H1 (cell line): ENCODE results near the gene CD300E. TPM values are rescaled to one million over a fixed set of nuclear protein-coding genes. Genes with fewer than 3 reads are reported as not detected.
A peak's percentile ranks its signal among the peaks of the same experiment; 100 is the strongest.

Source experiments
- CTCF ChIA-PET: fragments of 300-600 bp; sonication (Branson Sonifier 250); formaldehyde crosslinking; loops from one replicate; lab custom pipeline; 2021; ENCODE audit not compliant: partially characterized antibody; lab: Charles Lee
- POLR2A ChIA-PET: fragments of 300-600 bp; sonication (Branson Sonifier 250); formaldehyde crosslinking; loops from one replicate; lab custom pipeline; 2021; ENCODE audit warnings: inconsistent platforms; ENCODE audit not compliant: partially characterized antibody; lab: Charles Lee
- DNase-seq, 2 experiments: peaks; one replicate each; pipeline versions ENCODE4 v3.0.0 to v3.0.0-alpha.2; 2010 to 2022; ENCODE audit warnings: low spot score in 2 of 2, low read depth in 1 of 2, mixed read lengths in 1 of 2
- FAIRE-seq: peaks from 2 replicates; lab custom pipeline; 2011; peaks lifted over from hg19 to GRCh38; lab: Jason Lieb, UNC
- H2AFZ ChIP-seq: 2 replicates; pipeline ENCODE4 v1.8.1; 2012; ENCODE audit warnings: low read length, inconsistent platforms
- H2AK5ac ChIP-seq: 2 replicates; pipeline ENCODE4 v1.6.1; 2013; ENCODE audit warnings: low read depth, low read length
- H2BK120ac ChIP-seq: replicated peaks from 2 replicates; pipeline ENCODE3; 2013; ENCODE audit warnings: low read depth, low read length, inconsistent platforms
- H2BK12ac ChIP-seq: 2 replicates; pipeline ENCODE4 v1.6.1; 2013; ENCODE audit warnings: low read depth, low read length
- H2BK15ac ChIP-seq: 2 replicates; pipeline ENCODE4 v1.6.1; 2013; ENCODE audit warnings: low read length
- H2BK20ac ChIP-seq: 2 replicates; pipeline ENCODE4 v1.6.1; 2013; ENCODE audit warnings: low read length
- H2BK5ac ChIP-seq: 2 replicates; pipeline ENCODE4 v1.6.1; 2013; ENCODE audit warnings: low read depth, low read length
- H3K14ac ChIP-seq: 2 replicates; pipeline ENCODE4 v1.6.1; 2013; ENCODE audit warnings: inconsistent platforms; ENCODE audit not compliant: insufficient read length
- H3K18ac ChIP-seq: 2 replicates; pipeline ENCODE4 v1.6.1; 2013; ENCODE audit warnings: low read length; ENCODE audit errors: extremely low read depth
- H3K23ac ChIP-seq: 2 replicates; pipeline ENCODE4 v1.6.1; 2013; ENCODE audit warnings: inconsistent platforms; ENCODE audit not compliant: insufficient read length
- H3K23me2 ChIP-seq: 2 replicates; pipeline ENCODE4 v1.6.1; 2013; ENCODE audit warnings: low read depth, low read length
- H3K27ac ChIP-seq: 2 replicates; pipeline ENCODE4 v1.6.1; 2011; ENCODE audit warnings: low read depth, low read length, inconsistent platforms
- H3K27me3 ChIP-seq, 4 experiments: replicated peaks in 1 of 4; 1 replicate in 1 of 4; 2 replicates in 3 of 4; pipeline versions ENCODE4 v1.6.1 to v1.8.1; 2011 to 2013; ENCODE audit warnings: low read length in 3 of 4, mild to moderate bottlenecking in 3 of 4, inconsistent platforms in 2 of 4, mixed read lengths in 2 of 4, moderate library complexity in 1 of 4; ENCODE audit not compliant: control insufficient read depth in 3 of 4, insufficient read depth in 3 of 4; ENCODE audit errors: extremely low read depth in 1 of 4
- H3K36me3 ChIP-seq, 4 experiments: 2 replicates each; pipeline versions ENCODE4 v1.6.1 to v1.8.1; 2011 to 2013; ENCODE audit warnings: mild to moderate bottlenecking in 4 of 4, low read length in 3 of 4, moderate library complexity in 2 of 4, control low read depth in 1 of 4, inconsistent platforms in 1 of 4; ENCODE audit not compliant: insufficient read depth in 4 of 4, control insufficient read depth in 2 of 4
- H3K4ac ChIP-seq: replicated peaks from 2 replicates; pipeline ENCODE3; 2013; ENCODE audit warnings: low read length, low read depth, mixed read lengths, inconsistent platforms; ENCODE audit not compliant: insufficient read length
- H3K4me1 ChIP-seq, 4 experiments: replicated peaks in 1 of 4; 1 replicate in 1 of 4; 2 replicates in 3 of 4; pipeline versions ENCODE4 v1.6.1 to v1.8.1; 2011 to 2013; ENCODE audit warnings: low read length in 3 of 4, inconsistent platforms in 2 of 4, mixed read lengths in 1 of 4; ENCODE audit not compliant: insufficient read depth in 4 of 4, control insufficient read depth in 3 of 4
- H3K4me2 ChIP-seq, 2 experiments: 2 replicates each; pipeline versions ENCODE4 v1.6.1 to v1.8.1; 2011 to 2013; ENCODE audit warnings: low read depth in 2 of 2, low read length in 2 of 2, control low read depth in 1 of 2, inconsistent platforms in 1 of 2, mild to moderate bottlenecking in 1 of 2; ENCODE audit not compliant: insufficient read depth in 1 of 2
- H3K4me3 ChIP-seq, 4 experiments: fragments of 200-600, 300-600 bp in 1 of 4; sonication (generic), shearing (Covaris generic), sonication (Bioruptor Twin) in 1 of 4; 2 replicates each; pipeline versions ENCODE4 v1.5.1 to v1.8.1; 2011 to 2016; ENCODE audit warnings: low read length in 4 of 4, low read depth in 3 of 4, control low read depth in 2 of 4, inconsistent platforms in 2 of 4, mild to moderate bottlenecking in 2 of 4, mixed read lengths in 1 of 4, moderate library complexity in 1 of 4; ENCODE audit not compliant: insufficient read depth in 2 of 4; ENCODE audit errors: extremely low read depth in 1 of 4
- H3K56ac ChIP-seq: replicated peaks from 2 replicates; pipeline ENCODE3; 2013; ENCODE audit warnings: low read depth, mild to moderate bottlenecking, mixed read lengths, low read length, inconsistent platforms; ENCODE audit not compliant: insufficient read length
- H3K79me1 ChIP-seq: 2 replicates; pipeline ENCODE4 v1.6.1; 2013; ENCODE audit warnings: low read depth, low read length, control low read depth
- H3K79me2 ChIP-seq, 2 experiments: 2 replicates each; pipeline versions ENCODE4 v1.6.1 to v1.8.1; 2012 to 2013; ENCODE audit warnings: low read length in 2 of 2, mild to moderate bottlenecking in 2 of 2, inconsistent platforms in 1 of 2; ENCODE audit not compliant: insufficient read depth in 2 of 2, control insufficient read depth in 1 of 2
- H3K9ac ChIP-seq, 4 experiments: replicated peaks in 1 of 4; 1 replicate in 1 of 4; 2 replicates in 3 of 4; pipeline versions ENCODE4 v1.6.1 to v1.8.1; 2011 to 2013; ENCODE audit warnings: low read depth in 3 of 4, low read length in 3 of 4, control low read depth in 2 of 4, mild to moderate bottlenecking in 2 of 4, moderate library complexity in 2 of 4, inconsistent platforms in 1 of 4; ENCODE audit errors: extremely low read depth in 1 of 4
- H3K9me3 ChIP-seq, 2 experiments: 2 replicates each; pipeline versions ENCODE4 v1.6.1 to v1.8.1; 2012 to 2013; ENCODE audit warnings: mild to moderate bottlenecking in 2 of 2, moderate library complexity in 2 of 2, control low read depth in 1 of 2, inconsistent platforms in 1 of 2, low read depth in 1 of 2, low read length in 1 of 2, mixed read lengths in 1 of 2; ENCODE audit not compliant: insufficient read depth in 2 of 2
- H4K20me1 ChIP-seq, 2 experiments: replicated peaks in 1 of 2; 2 replicates each; pipeline versions ENCODE3 to v1.8.1; 2011 to 2013; ENCODE audit warnings: inconsistent platforms in 2 of 2, low read length in 2 of 2, mild to moderate bottlenecking in 1 of 2; ENCODE audit not compliant: insufficient read depth in 2 of 2, control insufficient read depth in 1 of 2
- H4K5ac ChIP-seq: 2 replicates; pipeline ENCODE4 v1.6.1; 2013; ENCODE audit warnings: low read length, low read depth, mixed read lengths, inconsistent platforms; ENCODE audit not compliant: insufficient read length
- H4K8ac ChIP-seq: 2 replicates; pipeline ENCODE4 v1.8.0; 2013; ENCODE audit warnings: mild to moderate bottlenecking, moderate library complexity, low read length, inconsistent platforms; ENCODE audit not compliant: insufficient read depth; ENCODE audit errors: extremely low read depth
- H4K91ac ChIP-seq: replicated peaks from 2 replicates; pipeline ENCODE3; 2013; ENCODE audit warnings: low read length, mixed read lengths, inconsistent platforms; ENCODE audit not compliant: insufficient read length
- CEBPB ChIP-seq: IDR thresholded peaks from 2 replicates; pipeline ENCODE4 v1.6.1; 2012; ENCODE audit warnings: low read depth, low read length
- CHD1 ChIP-seq: IDR thresholded peaks from 2 replicates; pipeline ENCODE4 v1.6.1; 2012; ENCODE audit warnings: low read depth, low read length, improper control_type of control experiment
- RXRA ChIP-seq: IDR thresholded peaks from 2 replicates; pipeline ENCODE4 v1.6.1; 2011; ENCODE audit warnings: low read depth, mild to moderate bottlenecking, low read length, moderate library complexity; ENCODE audit not compliant: insufficient read depth
- WGBS, 2 experiments: shearing (Covaris generic) in 1 of 2; methylation state at CpG; one replicate each; pipeline versions ENCODE4 v1.1.6 to v1.1.7; 2013 to 2015; ENCODE audit warnings: low lambda C conversion rate in 2 of 2, mixed read lengths in 2 of 2, inconsistent platforms in 1 of 2, low coverage in 1 of 2, missing lambda C conversion rate in 1 of 2; ENCODE audit not compliant: insufficient replicate concordance in 2 of 2, insufficient coverage in 1 of 2, insufficient read length in 1 of 2; ENCODE audit errors: extremely low coverage in 1 of 2, missing lambda C conversion rate in 1 of 2; 5-methylcytosine and 5-hydroxymethylcytosine counted together
- polyA plus RNA-seq, 7 experiments: library from polyadenylated mRNA; depleted of rRNA in 3 of 7; stranded (reverse) in 5 of 7; unstranded in 2 of 7; fragments of >200 nt in 5 of 7; fragments of 200-250 nt in 2 of 7; gene quantifications; 1 replicate in 5 of 7; 2 replicates in 1 of 7; 4 replicates in 1 of 7; pipeline versions ENCODE4 v1.2.1 to v1.2.3, GENCODE V29; 2011 to 2013; ENCODE audit warnings: missing spikeins in 2 of 7, mixed read lengths in 2 of 7
- total RNA-seq: library from RNA; stranded (reverse); fragmentation: NEBNext Ultra II Directional; extraction: Animal tissue kit (Norgen Biotek cat#: 25700); gene quantifications from 2 replicates; pipeline ENCODE4 v1.2.1, GENCODE V29; 2021

CD300E gene
- total and polyA plus RNA-seq, 2 of the 8 experiments (the other 6 are each of a cell fraction or from before 2014, with no cell fraction given), result not detected

- DNase-seq (no peak), FAIRE-seq (no peak)
- no peak overlapping the region for H4K91ac ChIP-seq
- 88% methylated on average over 2 of the region's 2 CpGs; no CpG with 5 or more reads in 1 of the 2 experiments for WGBS, 2 experiments
- ChIA-PET POLR2A (no interaction called here), CTCF (interaction anchor here (0.9 to 3.1 kb wide), 2 partner anchors 16 to 28 kb away, joined by 3 to 12 read pairs; no protein-coding TSS in a partner anchor)
- no peaks in the 10 kb centered on the region for H3K23me2 ChIP-seq
- H4K8ac ChIP-seq, result no peak overlapping the region
- no peak overlapping the region for H3K4me3 ChIP-seq
- no peak overlapping the region for H3K14ac ChIP-seq
- no peak overlapping the region for H2AFZ ChIP-seq
- H2AK5ac ChIP-seq, result no peak overlapping the region
- no peak overlapping the region for H2BK20ac ChIP-seq
- no peak for TF ChIP-seq CHD1
- TF ChIP-seq CEBPB, result peak; percentile 27; the same call in 1 of the 2 replicates
- no peak for TF ChIP-seq RXRA
- H3K4me1 ChIP-seq, result no peaks in the 10 kb centered on the region
- no peaks in the 10 kb centered on the region for H3K79me1 ChIP-seq
- H3K23ac ChIP-seq, result no peak overlapping the region
- no peak overlapping the region for H3K4me2 ChIP-seq
- no peak overlapping the region for H2BK15ac ChIP-seq
- H3K56ac ChIP-seq, result no peak overlapping the region
- H3K27ac ChIP-seq, result no peak overlapping the region
- no peaks in the 10 kb centered on the region for H4K20me1 ChIP-seq
- H3K9ac ChIP-seq, result no peak overlapping the region
- no peak overlapping the region for H4K5ac ChIP-seq
- H3K27me3 ChIP-seq, result peaks cover 0 to 7% (median 3%) of the 10 kb centered on the region in 4 experiments; a peak in 3 of 7 replicates
- H2BK12ac ChIP-seq, result no peak overlapping the region
- no peak overlapping the region for H2BK5ac ChIP-seq
- H3K79me2 ChIP-seq, result no peaks in the 10 kb centered on the region
- no peaks in the 10 kb centered on the region for H3K36me3 ChIP-seq
- no peak overlapping the region for H3K18ac ChIP-seq
- no peak overlapping the region for H3K4ac ChIP-seq
- no peaks in the 10 kb centered on the region; a peak in 1 of 4 replicates for H3K9me3 ChIP-seq
- no peak overlapping the region for H2BK120ac ChIP-seq
Measured at GRCh38 chr17:74619077-74619673, 4.4 kb downstream of the CD300E start.
